Neural cell (in vitro differentiated cells): ENCODE measurements around the gene TM9SF2. TPM values are rescaled to one million over a fixed set of nuclear protein-coding genes. Genes with fewer than 3 reads are reported as not detected.

Source experiments
- H2AFZ ChIP-seq: fragments of 200-600, 300-800 bp; sonication (generic), shearing (Covaris generic); 2 replicates; pipeline ENCODE4 v1.6.0; 2014; ENCODE audit warnings: low read depth, mild to moderate bottlenecking, antibody characterized with exemption, low read length, moderate library complexity
- H3F3A ChIP-seq: fragments of 200-600 bp; shearing (Covaris generic); 2 replicates; pipeline ENCODE4 v1.6.1; 2016; ENCODE audit warnings: mild to moderate bottlenecking, moderate library complexity, mixed read lengths, antibody characterized with exemption, low read length; ENCODE audit not compliant: insufficient read depth, poor library complexity, severe bottlenecking
- H3K27ac ChIP-seq: fragments of 200-600, 300-800 bp; sonication (generic), shearing (Covaris generic); 2 replicates; pipeline ENCODE4 v1.5.1; 2014; ENCODE audit warnings: mild to moderate bottlenecking, low read length, moderate library complexity
- H3K27me3 ChIP-seq: fragments of 300-800, 200-600 bp; sonication (generic), shearing (Covaris generic); 2 replicates; pipeline ENCODE4 v1.6.0; 2014; ENCODE audit warnings: mild to moderate bottlenecking, low read depth, low read length, moderate library complexity; ENCODE audit not compliant: insufficient read depth
- H3K36me3 ChIP-seq: fragments of 300-800, 200-600 bp; sonication (generic), shearing (Covaris generic); 2 replicates; pipeline ENCODE4 v1.5.1; 2014; ENCODE audit warnings: mild to moderate bottlenecking, antibody characterized with exemption, low read length, moderate library complexity; ENCODE audit not compliant: insufficient read depth
- H3K4me2 ChIP-seq: fragments of 300-800, 200-600 bp; sonication (generic), shearing (Covaris generic); 2 replicates; pipeline ENCODE4 v1.6.0; 2014; ENCODE audit warnings: mild to moderate bottlenecking, low read length
- H3K4me3 ChIP-seq: fragments of 300-800, 200-600 bp; sonication (generic), shearing (Covaris generic); 2 replicates; pipeline ENCODE4 v1.5.1; 2014; ENCODE audit warnings: mild to moderate bottlenecking, low read length, moderate library complexity
- H3K79me2 ChIP-seq: fragments of 200-600 bp; shearing (Covaris generic); replicated peaks from 2 replicates; pipeline ENCODE4 v1.6.0; 2014; ENCODE audit warnings: mild to moderate bottlenecking, low read length, moderate library complexity; ENCODE audit not compliant: insufficient read depth
- H3K9ac ChIP-seq: fragments of 300-800, 200-600 bp; sonication (generic), shearing (Covaris generic); 2 replicates; pipeline ENCODE4 v1.6.1; 2016; ENCODE audit warnings: mild to moderate bottlenecking, low read length, mixed read lengths
- H3K9me2 ChIP-seq: fragments of 200-600 bp; shearing (Covaris generic); 2 replicates; pipeline ENCODE4 v1.6.1; 2016; ENCODE audit warnings: mild to moderate bottlenecking, low read length, mixed read lengths; ENCODE audit not compliant: insufficient read depth
- H3K9me3 ChIP-seq: fragments of 200-600, 300-800 bp; sonication (generic), shearing (Covaris generic); 2 replicates; pipeline ENCODE4 v1.6.1; 2016; ENCODE audit warnings: mild to moderate bottlenecking, mixed run types, low read length, moderate library complexity, mixed read lengths
- H4K20me1 ChIP-seq: fragments of 200-600 bp; shearing (Covaris generic); 2 replicates; pipeline ENCODE4 v1.6.1; 2016; ENCODE audit warnings: mild to moderate bottlenecking, mixed run types; ENCODE audit not compliant: insufficient read depth
- EP300 ChIP-seq: fragments of 450-650 bp; conservative IDR thresholded peaks from 2 replicates; pipeline ENCODE4 v1.6.1; 2014; ENCODE audit warnings: antibody characterized with exemption, mild to moderate bottlenecking, moderate library complexity; ENCODE audit not compliant: poor library complexity, severe bottlenecking
- EZH2 ChIP-seq: fragments of 200-600, 300-800 bp; shearing (Covaris generic), sonication (generic); IDR thresholded peaks from 2 replicates; pipeline ENCODE4 v1.6.1; 2014; ENCODE audit warnings: antibody characterized with exemption, low read length, borderline replicate concordance, mild to moderate bottlenecking; ENCODE audit not compliant: insufficient read depth, poor library complexity, severe bottlenecking
- MXI1 ChIP-seq: fragments of 450-650 bp; conservative IDR thresholded peaks from 2 replicates; pipeline ENCODE4 v1.6.1; 2014; ENCODE audit warnings: antibody characterized with exemption, mild to moderate bottlenecking; ENCODE audit not compliant: poor library complexity, severe bottlenecking
- POLR2AphosphoS5 ChIP-seq: IDR thresholded peaks from 2 replicates; pipeline ENCODE4 v1.6.1; 2012
- RAD21 ChIP-seq: fragments of 450-650 bp; conservative IDR thresholded peaks from 2 replicates; pipeline ENCODE4 v1.6.1; 2014; ENCODE audit warnings: antibody characterized with exemption, mild to moderate bottlenecking, moderate library complexity
- SMC3 ChIP-seq: fragments of 450-650 bp; conservative IDR thresholded peaks from 2 replicates; pipeline ENCODE4 v1.6.1; 2014; ENCODE audit warnings: antibody characterized with exemption, mild to moderate bottlenecking, moderate library complexity; ENCODE audit not compliant: poor library complexity
- TAF1 ChIP-seq: IDR thresholded peaks from 2 replicates; pipeline ENCODE4 v1.6.1; 2012; ENCODE audit warnings: low read depth
- polyA plus RNA-seq: library from polyadenylated mRNA; depleted of rRNA; stranded (reverse); fragments of >200 nt; gene quantifications from 2 replicates; pipeline ENCODE4 v1.2.3, GENCODE V29; 2014
- TF ChIP-seq, protein P1 (sequence below): fragments of 450-650 bp; IDR thresholded peaks from 2 replicates; pipeline ENCODE4 v1.5.1; 2014; ENCODE audit warnings: antibody characterized with exemption, mild to moderate bottlenecking, moderate library complexity; ENCODE audit not compliant: poor library complexity, severe bottlenecking
- TF ChIP-seq, protein P2 (sequence below): IDR thresholded peaks from 2 replicates; pipeline ENCODE4 v1.6.1; 2012; ENCODE audit warnings: borderline replicate concordance

Gene TM9SF2
- polyA plus RNA-seq, 1 donor from 2014 or later: 128 TPM

DNA sequence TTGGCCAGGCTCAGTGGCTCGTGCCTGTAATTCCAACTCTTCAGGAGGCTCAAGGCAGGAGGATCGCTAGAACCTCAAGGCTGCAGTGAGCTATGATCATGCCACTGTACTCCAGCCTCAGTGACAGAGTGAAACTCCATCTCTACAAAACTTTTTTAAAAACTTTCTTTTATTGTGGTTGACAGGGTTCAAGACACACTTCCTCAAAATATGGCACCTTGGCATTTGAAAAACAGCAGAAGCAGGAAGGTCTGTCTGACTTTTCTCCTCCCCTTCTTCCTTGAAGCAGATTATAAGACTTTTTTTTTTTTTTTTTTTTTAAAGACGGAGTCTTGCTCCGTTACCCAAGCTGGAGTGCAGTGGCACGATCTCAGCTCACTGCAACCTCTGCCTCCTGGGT is 100.3 kb downstream of the TM9SF2 start:
- Histone ChIP-seq H3K79me2 (no peaks in the 10 kb centered on the region), H3K9me3 (no peaks in the 10 kb centered on the region), H3F3A (no peaks in the 10 kb centered on the region), H3K4me2 (no peak overlapping the region), H3K27me3 (no peaks in the 10 kb centered on the region), H3K9me2 (no peaks in the 10 kb centered on the region), H2AFZ (no peak overlapping the region), H4K20me1 (no peaks in the 10 kb centered on the region), H3K9ac (no peak overlapping the region), H3K4me3 (no peak overlapping the region), H3K27ac (no peak overlapping the region), H3K36me3 (no peaks in the 10 kb centered on the region)
- TF ChIP-seq SMC3 (no peak), RAD21 (no peak), EZH2 (no peak), TAF1 (no peak), MXI1 (no peak), EP300 (no peak), POLR2AphosphoS5 (no peak)
- TF ChIP-seq, protein P1, sequence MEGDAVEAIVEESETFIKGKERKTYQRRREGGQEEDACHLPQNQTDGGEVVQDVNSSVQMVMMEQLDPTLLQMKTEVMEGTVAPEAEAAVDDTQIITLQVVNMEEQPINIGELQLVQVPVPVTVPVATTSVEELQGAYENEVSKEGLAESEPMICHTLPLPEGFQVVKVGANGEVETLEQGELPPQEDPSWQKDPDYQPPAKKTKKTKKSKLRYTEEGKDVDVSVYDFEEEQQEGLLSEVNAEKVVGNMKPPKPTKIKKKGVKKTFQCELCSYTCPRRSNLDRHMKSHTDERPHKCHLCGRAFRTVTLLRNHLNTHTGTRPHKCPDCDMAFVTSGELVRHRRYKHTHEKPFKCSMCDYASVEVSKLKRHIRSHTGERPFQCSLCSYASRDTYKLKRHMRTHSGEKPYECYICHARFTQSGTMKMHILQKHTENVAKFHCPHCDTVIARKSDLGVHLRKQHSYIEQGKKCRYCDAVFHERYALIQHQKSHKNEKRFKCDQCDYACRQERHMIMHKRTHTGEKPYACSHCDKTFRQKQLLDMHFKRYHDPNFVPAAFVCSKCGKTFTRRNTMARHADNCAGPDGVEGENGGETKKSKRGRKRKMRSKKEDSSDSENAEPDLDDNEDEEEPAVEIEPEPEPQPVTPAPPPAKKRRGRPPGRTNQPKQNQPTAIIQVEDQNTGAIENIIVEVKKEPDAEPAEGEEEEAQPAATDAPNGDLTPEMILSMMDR: no peak
- TF ChIP-seq, protein P2, sequence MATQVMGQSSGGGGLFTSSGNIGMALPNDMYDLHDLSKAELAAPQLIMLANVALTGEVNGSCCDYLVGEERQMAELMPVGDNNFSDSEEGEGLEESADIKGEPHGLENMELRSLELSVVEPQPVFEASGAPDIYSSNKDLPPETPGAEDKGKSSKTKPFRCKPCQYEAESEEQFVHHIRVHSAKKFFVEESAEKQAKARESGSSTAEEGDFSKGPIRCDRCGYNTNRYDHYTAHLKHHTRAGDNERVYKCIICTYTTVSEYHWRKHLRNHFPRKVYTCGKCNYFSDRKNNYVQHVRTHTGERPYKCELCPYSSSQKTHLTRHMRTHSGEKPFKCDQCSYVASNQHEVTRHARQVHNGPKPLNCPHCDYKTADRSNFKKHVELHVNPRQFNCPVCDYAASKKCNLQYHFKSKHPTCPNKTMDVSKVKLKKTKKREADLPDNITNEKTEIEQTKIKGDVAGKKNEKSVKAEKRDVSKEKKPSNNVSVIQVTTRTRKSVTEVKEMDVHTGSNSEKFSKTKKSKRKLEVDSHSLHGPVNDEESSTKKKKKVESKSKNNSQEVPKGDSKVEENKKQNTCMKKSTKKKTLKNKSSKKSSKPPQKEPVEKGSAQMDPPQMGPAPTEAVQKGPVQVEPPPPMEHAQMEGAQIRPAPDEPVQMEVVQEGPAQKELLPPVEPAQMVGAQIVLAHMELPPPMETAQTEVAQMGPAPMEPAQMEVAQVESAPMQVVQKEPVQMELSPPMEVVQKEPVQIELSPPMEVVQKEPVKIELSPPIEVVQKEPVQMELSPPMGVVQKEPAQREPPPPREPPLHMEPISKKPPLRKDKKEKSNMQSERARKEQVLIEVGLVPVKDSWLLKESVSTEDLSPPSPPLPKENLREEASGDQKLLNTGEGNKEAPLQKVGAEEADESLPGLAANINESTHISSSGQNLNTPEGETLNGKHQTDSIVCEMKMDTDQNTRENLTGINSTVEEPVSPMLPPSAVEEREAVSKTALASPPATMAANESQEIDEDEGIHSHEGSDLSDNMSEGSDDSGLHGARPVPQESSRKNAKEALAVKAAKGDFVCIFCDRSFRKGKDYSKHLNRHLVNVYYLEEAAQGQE: no peak

DNA sequence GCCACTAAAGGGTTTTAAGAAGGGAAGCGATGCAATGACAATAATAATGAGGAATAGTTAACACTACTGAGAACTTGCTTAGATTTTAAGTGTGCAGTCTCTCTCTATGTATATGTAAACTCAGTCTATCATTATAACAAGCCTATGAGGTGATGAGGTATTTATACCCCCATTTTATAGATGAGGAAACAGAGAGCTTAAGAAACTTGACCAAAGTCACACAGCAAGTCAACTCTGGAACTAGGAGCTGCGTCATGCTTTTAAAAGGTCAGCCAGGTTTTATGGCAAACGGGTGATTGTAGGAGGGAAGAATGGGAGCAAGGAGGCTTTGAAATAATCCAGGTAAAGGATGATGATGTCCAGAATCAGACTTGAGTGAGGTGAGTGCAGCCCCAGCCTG is 103.4 kb downstream of the TM9SF2 start:
- H4K20me1 ChIP-seq: no peaks in the 10 kb centered on the region
- H3K27ac ChIP-seq: no peak overlapping the region
- no peaks in the 10 kb centered on the region for H3F3A ChIP-seq
- no peaks in the 10 kb centered on the region for H3K27me3 ChIP-seq
- no peak overlapping the region for H3K4me3 ChIP-seq
- H3K79me2 ChIP-seq: no peaks in the 10 kb centered on the region
- no peaks in the 10 kb centered on the region for H3K36me3 ChIP-seq
- no peak overlapping the region for H2AFZ ChIP-seq
- H3K9me2 ChIP-seq: no peaks in the 10 kb centered on the region
- no peak overlapping the region for H3K9ac ChIP-seq
- TF ChIP-seq MXI1: no peak
- TF ChIP-seq, protein P2: no peak
- TF ChIP-seq EZH2: no peak
- TF ChIP-seq, protein P1: no peak
- no peak for TF ChIP-seq POLR2AphosphoS5
- TF ChIP-seq EP300: no peak
- TF ChIP-seq RAD21: no peak
- TF ChIP-seq TAF1: no peak
- no peak for TF ChIP-seq SMC3
- H3K4me2 ChIP-seq: no peak overlapping the region
- H3K9me3 ChIP-seq: no peaks in the 10 kb centered on the region
